Prostate gland (tissue), 2 donors: ENCODE data around the gene ACTA2. TPM values are rescaled to one million over a fixed set of nuclear protein-coding genes. Genes with fewer than 3 reads are reported as not detected.

Source experiments
- DNase-seq: peaks from one replicate; pipeline ENCODE4 v3.0.0-alpha.2; 2019; ENCODE audit warnings: low spot score
- H3K27ac ChIP-seq, 2 donors: fragments of 200-600 bp; sonication (generic); 2 replicates each; pipeline ENCODE4 v1.5.1; 2017 to 2019
- H3K27me3 ChIP-seq: fragments of 200-600 bp; sonication (generic); replicated peaks from 2 replicates; pipeline ENCODE4 v1.5.1; 2019; ENCODE audit not compliant: insufficient read depth
- H3K36me3 ChIP-seq, 2 donors: fragments of 200-600 bp; sonication (generic); 1 replicate in 1 of 2; 2 replicates in 1 of 2; pipeline versions ENCODE4 v1.5.1 to v1.8.1; 2017 to 2019
- H3K4me1 ChIP-seq: fragments of 200-600 bp; sonication (generic); replicated peaks from 2 replicates; pipeline ENCODE4 v1.5.1; 2019
- H3K4me3 ChIP-seq, 2 donors: fragments of 200-600 bp; sonication (generic); 2 replicates each; pipeline ENCODE4 v1.5.1; 2017 to 2019
- H3K9me3 ChIP-seq: fragments of 200-600 bp; sonication (generic); 2 replicates; pipeline ENCODE4 v1.5.1; 2017
- CTCF ChIP-seq, 4 experiments: fragments of 200-600 bp in 2 of 4; fragments of 450-650 bp in 2 of 4; sonication (generic) in 2 of 4; IDR thresholded peaks; 1 replicate in 3 of 4; 2 replicates in 1 of 4; pipeline ENCODE4 v1.5.1; 2016 to 2019; ENCODE audit warnings: antibody characterized with exemption in 4 of 4, mild to moderate bottlenecking in 2 of 4, moderate library complexity in 2 of 4
- POLR2A ChIP-seq: fragments of 450-650 bp; IDR thresholded peaks from one replicate; pipeline ENCODE4 v1.6.1; 2016; ENCODE audit warnings: antibody characterized with exemption, mild to moderate bottlenecking
- POLR2AphosphoS5 ChIP-seq: sonication (generic); formaldehyde crosslinking; IDR thresholded peaks from one replicate; pipeline ENCODE4 v1.6.1; 2017; ENCODE audit warnings: antibody characterized with exemption
- WGBS: methylation state at CpG from one replicate; pipeline ENCODE4 v1.1.5; 2018; 5-methylcytosine and 5-hydroxymethylcytosine counted together
- intact Hi-C: fragments of 100-400 bp; cut with DNase I; formaldehyde crosslinking; loops from one replicate; pipeline ENCODE4 v1.14.2; 2022
- total RNA-seq, 2 donors: library from RNA; depleted of rRNA; stranded (reverse); fragments of >200 nt; gene quantifications; one replicate each; pipeline ENCODE4 v1.1.0, GENCODE V29; 2016

The ACTA2 gene
- total RNA-seq, 2 donors from 2014 or later: 1,024 to 1,957 TPM

- no peaks in the 10 kb centered on the region for H3K9me3 ChIP-seq
- TF ChIP-seq POLR2A (no peak), POLR2AphosphoS5 (no peak), CTCF (IDR thresholded peaks at IDR 0.05) (no peak)
- no peak overlapping the region for H3K4me3 ChIP-seq
- H3K27me3 ChIP-seq: no peaks in the 10 kb centered on the region
- intact Hi-C loops: no loop called here
- 95% methylated on average over 4 of the region's 4 CpGs for WGBS
- no peaks in the 10 kb centered on the region for H3K36me3 ChIP-seq
- H3K27ac ChIP-seq: no peak overlapping the region
- no peak for DNase-seq
- no peaks in the 10 kb centered on the region for H3K4me1 ChIP-seq
These were observed 56.1 kb downstream of the ACTA2 start for GRCh38 chr10:88896372-88896993.

- no peaks in the 10 kb centered on the region for H3K27me3 ChIP-seq
- no peak overlapping the region for H3K27ac ChIP-seq
- intact Hi-C loops: no loop called here
- WGBS: 74% methylated on average over 1 of the region's 1 CpG
- no peak overlapping the region for H3K4me3 ChIP-seq
- no peaks in the 10 kb centered on the region for H3K4me1 ChIP-seq
- no peak for DNase-seq
- no peaks in the 10 kb centered on the region for H3K36me3 ChIP-seq
- no peak for TF ChIP-seq CTCF (IDR thresholded peaks at IDR 0.05)
- TF ChIP-seq POLR2AphosphoS5: no peak
- no peak for TF ChIP-seq POLR2A
- H3K9me3 ChIP-seq: no peaks in the 10 kb centered on the region
These were observed 57.3 kb downstream of the ACTA2 start for GRCh38 chr10:88895250-88895649.

GRCh38 chr10:88893611-88894010 lies 59.0 kb downstream of the ACTA2 start:
- Histone ChIP-seq H3K27ac (no peak overlapping the region), H3K4me3 (no peak overlapping the region), H3K9me3 (no peaks in the 10 kb centered on the region), H3K4me1 (no peaks in the 10 kb centered on the region), H3K27me3 (no peaks in the 10 kb centered on the region), H3K36me3 (no peaks in the 10 kb centered on the region)
- WGBS: 78% methylated on average over 3 of the region's 3 CpGs
- TF ChIP-seq POLR2A: no peak
- TF ChIP-seq POLR2AphosphoS5: no peak
- TF ChIP-seq CTCF (IDR thresholded peaks at IDR 0.05): no peak
- DNase-seq: no peak
- intact Hi-C loops: no loop called here

- TF ChIP-seq POLR2AphosphoS5 (no peak), CTCF (IDR thresholded peaks at IDR 0.05) (no peak), POLR2A (no peak)
- DNase-seq: no peak
- Histone ChIP-seq H3K36me3 (no peaks in the 10 kb centered on the region), H3K4me1 (no peaks in the 10 kb centered on the region), H3K27me3 (no peaks in the 10 kb centered on the region), H3K4me3 (no peak overlapping the region), H3K9me3 (no peaks in the 10 kb centered on the region), H3K27ac (no peak overlapping the region)
- intact Hi-C loops: no loop called here
- WGBS: 95% methylated on average over 2 of the region's 2 CpGs
These were observed 60.2 kb downstream of the ACTA2 start for GRCh38 chr10:88892222-88892967.
